ENCODE data around the gene SPDYE2. TPM values are rescaled to one million over a fixed set of nuclear protein-coding genes. Genes with fewer than 3 reads are reported as not detected.
A peak's percentile ranks its signal among the peaks of the same experiment; 100 is the strongest.
"Not testable (repeated sequence)": the region's sequence is repeated elsewhere in the genome, so short reads cannot be mapped to it uniquely, and the experiment has no call there.

Gene SPDYE2
- total RNA-seq (2021) (0.15 to 0.23 TPM in 2 of 3 replicates, not detected in the other), Bru-seq, nascent RNA (not detected)
- long read RNA-seq, experiment 1, partial matches to known transcripts: 0 of 46 reads
- long read RNA-seq, experiment 1, other reads (novel, unspliced or antisense): 46 of 46 reads
- long read RNA-seq, experiment 2: 0 reads
- long read RNA-seq, experiment 3: 0 reads

- POLR2A ChIA-PET; DNase-seq (ENCODE audit: low spot score); H3K9me3 Mint-ChIP-seq; H3K4me1 Mint-ChIP-seq; CTCF ChIA-PET; H3K27ac Mint-ChIP-seq; H3K27me3 Mint-ChIP-seq (ENCODE audit: low read depth); H3K36me3 Mint-ChIP-seq; H3K4me3 Mint-ChIP-seq: not testable (repeated sequence)
- peak; percentile 30 for ATAC-seq
These were observed at the start of gene SPDYE2 for GRCh38 chr7:102550808-102551422. TSS of gene SPDYE2 (plus strand) at chr7:102551226. CDS start at chr7:102553256, 2,030 bp downstream.

GRCh38 chr7:102503141-102503540 lies 47.9 kb upstream of the SPDYE2 start:
- ATAC-seq; CTCF ChIA-PET; H3K27me3 Mint-ChIP-seq (ENCODE audit: low read depth); DNase-seq (ENCODE audit: low spot score); H3K4me3 Mint-ChIP-seq; H3K27ac Mint-ChIP-seq; POLR2A ChIA-PET; H3K9me3 Mint-ChIP-seq; H3K4me1 Mint-ChIP-seq; H3K36me3 Mint-ChIP-seq: not testable (repeated sequence)

- POLR2A ChIA-PET; H3K4me3 Mint-ChIP-seq; H3K27me3 Mint-ChIP-seq (ENCODE audit: low read depth); H3K4me1 Mint-ChIP-seq; H3K27ac Mint-ChIP-seq; DNase-seq (ENCODE audit: low spot score); H3K36me3 Mint-ChIP-seq; H3K9me3 Mint-ChIP-seq; CTCF ChIA-PET: not testable (repeated sequence)
- ATAC-seq: peak; percentile 53
These were observed 45.5 kb upstream of the SPDYE2 start for GRCh38 chr7:102505298-102506185.

GRCh38 chr7:102507410-102508088 lies 43.5 kb upstream of the SPDYE2 start:
- H3K36me3 Mint-ChIP-seq; CTCF ChIA-PET; H3K4me3 Mint-ChIP-seq; H3K27me3 Mint-ChIP-seq (ENCODE audit: low read depth); H3K9me3 Mint-ChIP-seq; H3K4me1 Mint-ChIP-seq; DNase-seq (ENCODE audit: low spot score); POLR2A ChIA-PET; ATAC-seq; H3K27ac Mint-ChIP-seq: not testable (repeated sequence)

- H3K27me3 Mint-ChIP-seq (ENCODE audit: low read depth); H3K36me3 Mint-ChIP-seq; CTCF ChIA-PET; ATAC-seq; H3K27ac Mint-ChIP-seq; H3K4me3 Mint-ChIP-seq; POLR2A ChIA-PET; H3K9me3 Mint-ChIP-seq; H3K4me1 Mint-ChIP-seq: not testable (repeated sequence)
- peak; percentile 8 for DNase-seq (ENCODE audit: low spot score)
These were observed 40.5 kb upstream of the SPDYE2 start for GRCh38 chr7:102510575-102510974.

- POLR2A ChIA-PET; H3K36me3 Mint-ChIP-seq; H3K27ac Mint-ChIP-seq; CTCF ChIA-PET; H3K4me3 Mint-ChIP-seq; H3K27me3 Mint-ChIP-seq (ENCODE audit: low read depth); DNase-seq (ENCODE audit: low spot score); H3K4me1 Mint-ChIP-seq; H3K9me3 Mint-ChIP-seq: not testable (repeated sequence)
- peak; percentile 77 for ATAC-seq
These were observed 39.0 kb upstream of the SPDYE2 start for GRCh38 chr7:102511860-102512522.

GRCh38 chr7:102512642-102513221 lies 38.3 kb upstream of the SPDYE2 start:
- H3K27ac Mint-ChIP-seq; H3K36me3 Mint-ChIP-seq; H3K4me3 Mint-ChIP-seq; CTCF ChIA-PET; POLR2A ChIA-PET; ATAC-seq; H3K4me1 Mint-ChIP-seq; H3K9me3 Mint-ChIP-seq; H3K27me3 Mint-ChIP-seq (ENCODE audit: low read depth): not testable (repeated sequence)
- peak; percentile 23 for DNase-seq (ENCODE audit: low spot score)

- POLR2A ChIA-PET; H3K4me1 Mint-ChIP-seq; H3K36me3 Mint-ChIP-seq; CTCF ChIA-PET; H3K4me3 Mint-ChIP-seq; H3K9me3 Mint-ChIP-seq; DNase-seq (ENCODE audit: low spot score); H3K27ac Mint-ChIP-seq; ATAC-seq; H3K27me3 Mint-ChIP-seq (ENCODE audit: low read depth): not testable (repeated sequence)
These were observed 35.9 kb upstream of the SPDYE2 start for GRCh38 chr7:102514881-102515721.

GRCh38 chr7:102515889-102516288 lies 35.1 kb upstream of the SPDYE2 start:
- not testable (repeated sequence) for H3K4me3 Mint-ChIP-seq

GRCh38 chr7:102516951-102517350 lies 34.1 kb upstream of the SPDYE2 start:
- H3K27me3 Mint-ChIP-seq (ENCODE audit: low read depth); H3K4me3 Mint-ChIP-seq; DNase-seq (ENCODE audit: low spot score); H3K4me1 Mint-ChIP-seq; H3K36me3 Mint-ChIP-seq; POLR2A ChIA-PET; H3K27ac Mint-ChIP-seq; ATAC-seq; CTCF ChIA-PET; H3K9me3 Mint-ChIP-seq: not testable (repeated sequence)

More at GRCh38 chr7:102515889-102516288, 35.1 kb upstream of the SPDYE2 start:
- POLR2A ChIA-PET; H3K36me3 Mint-ChIP-seq; H3K27me3 Mint-ChIP-seq (ENCODE audit: low read depth); DNase-seq (ENCODE audit: low spot score); H3K9me3 Mint-ChIP-seq; H3K4me1 Mint-ChIP-seq; CTCF ChIA-PET; H3K27ac Mint-ChIP-seq: not testable (repeated sequence)
- peak; percentile 1 for ATAC-seq

GRCh38 chr7:102517550-102518147 lies 33.4 kb upstream of the SPDYE2 start, which contains the start of gene RASA4B:
TSS of gene RASA4B (minus strand) at chr7:102517777. CDS start at chr7:102517710, 67 bp downstream.
- H3K36me3 Mint-ChIP-seq; H3K4me1 Mint-ChIP-seq; CTCF ChIA-PET; H3K9me3 Mint-ChIP-seq; H3K27ac Mint-ChIP-seq; POLR2A ChIA-PET; H3K27me3 Mint-ChIP-seq (ENCODE audit: low read depth): not testable (repeated sequence)
- peak; percentile 93 for ATAC-seq
- peak within 1 kb of the TSS; percentile 52 for H3K4me3 Mint-ChIP-seq
- DNase-seq (ENCODE audit: low spot score): peak; percentile 12
